Ammon's horn (tissue), 1 donor: Measurements from ENCODE around the gene CD163L1.

Experiments used
- DNase-seq: peaks from one replicate; pipeline ENCODE4 v3.0.0-alpha.2; 2016; ENCODE audit warnings: low spot score

The CD163L1 gene

DNA sequence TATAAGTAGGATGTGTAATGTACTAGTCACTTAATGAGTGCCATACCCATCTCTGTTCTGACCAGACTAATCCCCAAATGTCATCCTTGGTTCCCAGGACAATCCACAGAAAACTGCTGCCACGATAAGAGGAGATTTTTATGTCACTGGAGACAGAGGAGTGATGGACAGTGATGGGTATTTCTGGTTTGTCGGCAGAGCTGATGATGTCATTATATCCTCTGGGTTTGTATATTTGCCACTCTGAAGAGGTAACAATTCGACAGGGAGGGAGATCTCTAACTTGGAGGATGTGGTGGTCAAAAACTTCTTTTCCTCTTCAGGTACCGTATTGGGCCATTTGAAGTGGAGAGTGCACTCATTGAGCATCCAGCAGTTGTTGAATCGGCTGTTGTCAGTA lies 119.8 kb downstream of the CD163L1 start:
- DNase-seq: no peak

DNA sequence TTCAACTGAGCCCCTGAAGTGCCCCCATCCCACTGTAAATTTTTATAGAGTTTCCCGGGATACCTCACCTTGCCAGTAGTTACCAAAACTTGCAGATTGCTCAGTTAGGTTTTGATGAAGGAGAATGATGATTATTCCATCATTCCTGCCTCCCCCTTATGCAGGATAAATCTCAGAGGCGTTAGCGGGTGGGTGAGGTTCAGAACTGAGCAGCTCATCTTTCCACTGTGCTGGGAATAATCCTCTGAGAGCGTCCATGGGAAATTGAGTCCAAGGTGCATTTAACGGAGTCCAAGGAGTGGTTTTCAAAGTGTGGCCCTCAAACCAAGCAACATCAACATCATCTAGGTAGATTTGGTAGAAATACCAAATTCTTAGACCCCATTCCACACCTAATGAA lies 121.4 kb downstream of the CD163L1 start:
- DNase-seq: no peak

DNA sequence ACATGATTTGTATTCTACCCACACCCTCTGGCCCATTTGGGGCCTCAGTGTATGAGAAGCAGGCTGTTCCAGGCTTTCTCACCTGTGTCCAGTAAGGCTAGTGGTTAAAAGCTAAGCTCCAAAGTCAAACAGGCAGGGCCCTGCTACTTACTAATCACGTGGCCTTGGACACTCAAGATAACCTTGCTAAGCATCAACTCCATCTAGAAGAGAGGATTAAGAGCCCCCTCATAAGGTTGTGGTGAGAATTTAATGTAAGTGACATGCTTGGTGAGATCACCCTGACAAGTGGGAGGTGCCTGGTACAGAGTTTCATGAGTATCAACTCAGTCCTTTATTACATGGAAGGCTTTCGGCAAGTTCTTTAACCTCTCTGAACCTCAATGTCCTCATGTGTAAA lies 122.3 kb downstream of the CD163L1 start:
- no peak for DNase-seq

DNA sequence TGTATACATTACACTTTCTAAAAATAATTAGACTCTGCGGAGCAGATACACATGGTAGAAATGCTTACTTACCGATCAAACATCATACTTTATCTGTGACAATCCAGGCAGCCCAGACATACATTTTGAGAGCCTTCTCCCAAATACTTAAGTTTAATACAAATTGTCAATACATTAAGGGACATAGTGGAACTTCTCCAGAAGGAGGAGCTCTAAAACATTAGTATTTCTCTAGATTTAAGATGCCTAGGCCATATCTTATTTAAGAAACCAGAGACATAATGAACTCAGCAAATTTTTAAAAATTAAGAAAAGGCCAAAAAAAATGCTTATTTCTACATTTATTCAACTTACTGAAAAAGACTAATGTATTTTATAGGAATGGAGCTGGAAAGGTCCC lies 124.0 kb downstream of the CD163L1 start:
- no peak for DNase-seq

DNA sequence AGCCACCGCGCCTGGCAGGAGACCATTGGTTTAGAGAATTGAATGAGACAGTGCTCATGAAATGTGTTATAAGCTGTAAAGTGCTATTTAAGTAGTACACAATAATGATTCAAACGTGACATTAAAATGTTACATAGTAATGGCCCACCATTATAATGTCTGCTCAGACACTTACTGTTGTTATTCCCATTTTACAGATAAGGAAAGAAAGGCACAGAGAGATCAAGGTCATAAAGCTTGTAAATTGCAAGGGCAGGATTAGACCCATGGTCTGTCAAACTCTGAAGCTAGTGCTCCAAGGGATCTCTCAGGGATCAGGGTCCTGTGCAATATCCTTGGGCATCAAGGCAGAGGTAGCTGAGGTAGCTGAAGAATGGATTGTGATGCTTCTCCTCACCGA lies 133.9 kb downstream of the CD163L1 start:
- DNase-seq: no peak
